ENCODE results near the gene GID8.

GRCh38 chr20:62928246-62928939 is 9.6 kb upstream of the GID8 start:
- TF ChIP-seq, protein P1, sequence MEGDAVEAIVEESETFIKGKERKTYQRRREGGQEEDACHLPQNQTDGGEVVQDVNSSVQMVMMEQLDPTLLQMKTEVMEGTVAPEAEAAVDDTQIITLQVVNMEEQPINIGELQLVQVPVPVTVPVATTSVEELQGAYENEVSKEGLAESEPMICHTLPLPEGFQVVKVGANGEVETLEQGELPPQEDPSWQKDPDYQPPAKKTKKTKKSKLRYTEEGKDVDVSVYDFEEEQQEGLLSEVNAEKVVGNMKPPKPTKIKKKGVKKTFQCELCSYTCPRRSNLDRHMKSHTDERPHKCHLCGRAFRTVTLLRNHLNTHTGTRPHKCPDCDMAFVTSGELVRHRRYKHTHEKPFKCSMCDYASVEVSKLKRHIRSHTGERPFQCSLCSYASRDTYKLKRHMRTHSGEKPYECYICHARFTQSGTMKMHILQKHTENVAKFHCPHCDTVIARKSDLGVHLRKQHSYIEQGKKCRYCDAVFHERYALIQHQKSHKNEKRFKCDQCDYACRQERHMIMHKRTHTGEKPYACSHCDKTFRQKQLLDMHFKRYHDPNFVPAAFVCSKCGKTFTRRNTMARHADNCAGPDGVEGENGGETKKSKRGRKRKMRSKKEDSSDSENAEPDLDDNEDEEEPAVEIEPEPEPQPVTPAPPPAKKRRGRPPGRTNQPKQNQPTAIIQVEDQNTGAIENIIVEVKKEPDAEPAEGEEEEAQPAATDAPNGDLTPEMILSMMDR (IDR thresholded peaks at IDR 0.05): no peak
- no peak for TF ChIP-seq POLR2A (IDR thresholded peaks at IDR 0.05)
